C4-2B (cell line): ENCODE results near the gene KRTAP10-8.
"Not testable (repeated sequence)": the region's sequence is repeated elsewhere in the genome, so short reads cannot be mapped to it uniquely, and the experiment has no call there.

Experiments
- ZFX ChIP-seq: fragments of 450-650 bp; IDR thresholded peaks from 2 replicates; pipeline ENCODE4 v1.6.1; 2017
- TF ChIP-seq, protein P1 (sequence below): fragments of 450-650 bp; conservative IDR thresholded peaks from 2 replicates; pipeline ENCODE4 v1.5.1; 2017; ENCODE audit warnings: mild to moderate bottlenecking

DNA sequence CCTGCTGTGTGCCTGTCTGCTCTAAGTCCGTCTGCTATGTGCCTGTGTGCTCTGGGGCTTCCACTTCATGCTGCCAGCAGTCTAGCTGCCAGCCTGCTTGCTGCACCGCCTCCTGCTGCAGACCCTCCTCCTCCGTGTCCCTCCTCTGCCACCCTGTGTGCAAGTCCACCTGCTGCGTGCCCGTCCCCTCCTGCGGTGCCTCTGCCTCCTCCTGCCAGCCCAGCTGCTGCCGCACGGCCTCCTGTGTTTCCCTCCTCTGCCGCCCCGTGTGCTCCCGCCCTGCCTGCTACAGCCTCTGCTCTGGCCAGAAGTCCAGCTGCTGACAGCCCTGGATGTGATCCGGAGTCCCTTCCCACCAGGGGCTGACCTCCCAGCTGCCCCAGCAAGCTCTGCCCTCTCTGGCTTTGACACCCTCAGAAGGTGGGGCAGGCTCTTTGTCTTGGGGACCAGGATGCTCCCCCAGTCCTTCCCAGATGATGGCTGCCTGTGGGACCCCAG, 26.0 kb downstream of the KRTAP10-8 start:
- TF ChIP-seq, protein P1, sequence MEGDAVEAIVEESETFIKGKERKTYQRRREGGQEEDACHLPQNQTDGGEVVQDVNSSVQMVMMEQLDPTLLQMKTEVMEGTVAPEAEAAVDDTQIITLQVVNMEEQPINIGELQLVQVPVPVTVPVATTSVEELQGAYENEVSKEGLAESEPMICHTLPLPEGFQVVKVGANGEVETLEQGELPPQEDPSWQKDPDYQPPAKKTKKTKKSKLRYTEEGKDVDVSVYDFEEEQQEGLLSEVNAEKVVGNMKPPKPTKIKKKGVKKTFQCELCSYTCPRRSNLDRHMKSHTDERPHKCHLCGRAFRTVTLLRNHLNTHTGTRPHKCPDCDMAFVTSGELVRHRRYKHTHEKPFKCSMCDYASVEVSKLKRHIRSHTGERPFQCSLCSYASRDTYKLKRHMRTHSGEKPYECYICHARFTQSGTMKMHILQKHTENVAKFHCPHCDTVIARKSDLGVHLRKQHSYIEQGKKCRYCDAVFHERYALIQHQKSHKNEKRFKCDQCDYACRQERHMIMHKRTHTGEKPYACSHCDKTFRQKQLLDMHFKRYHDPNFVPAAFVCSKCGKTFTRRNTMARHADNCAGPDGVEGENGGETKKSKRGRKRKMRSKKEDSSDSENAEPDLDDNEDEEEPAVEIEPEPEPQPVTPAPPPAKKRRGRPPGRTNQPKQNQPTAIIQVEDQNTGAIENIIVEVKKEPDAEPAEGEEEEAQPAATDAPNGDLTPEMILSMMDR, result not testable (repeated sequence)
- not testable (repeated sequence) for TF ChIP-seq ZFX
